Calu3 (cell line): ENCODE data around the gene GPR89A. TPM values are rescaled to one million over a fixed set of nuclear protein-coding genes. Genes with fewer than 3 reads are reported as not detected.
"Not testable (repeated sequence)": the region's sequence is repeated elsewhere in the genome, so short reads cannot be mapped to it uniquely, and the experiment has no call there.

ENCODE experiments used
- Bru-seq: library from RNA; stranded (reverse); fragments of 400-500 nt; gene quantifications from one replicate; lab custom pipeline; 2021; lab: Mats Ljungman, UMichigan
- BruChase-seq, 2 experiments: library from RNA; stranded (reverse); fragments of 400-500 nt; gene quantifications; one replicate each; lab custom pipeline; 2021; lab: Mats Ljungman, UMichigan
- BruUV-seq: library from RNA; stranded (reverse); fragments of 400-500 nt; replicated peaks from 2 replicates; lab custom pipeline; 2021; lab: Mats Ljungman, UMichigan
- CTCF ChIA-PET: fragments of 300-600 bp; sonication (Branson Sonifier 250); formaldehyde crosslinking; loops from one replicate; lab custom pipeline; 2022; ENCODE audit warnings: antibody characterized with exemption; lab: Charles Lee
- DNase-seq: peaks from one replicate; pipeline ENCODE4 v3.0.0; 2022
- H3K27ac Mint-ChIP-seq: one replicate; pipeline ENCODE4 v1.8.0; 2022; ENCODE audit warnings: mixed read lengths; ENCODE audit not compliant: unreplicated experiment
- H3K27me3 Mint-ChIP-seq: one replicate; pipeline ENCODE4 v1.8.0; 2022; ENCODE audit warnings: mixed read lengths; ENCODE audit not compliant: unreplicated experiment
- H3K36me3 Mint-ChIP-seq: one replicate; pipeline ENCODE4 v1.8.0; 2022; ENCODE audit warnings: mild to moderate bottlenecking, moderate library complexity, mixed read lengths; ENCODE audit not compliant: insufficient read depth, unreplicated experiment
- H3K4me1 Mint-ChIP-seq: one replicate; pipeline ENCODE4 v1.8.0; 2022; ENCODE audit warnings: mild to moderate bottlenecking, low read depth, mixed read lengths; ENCODE audit not compliant: unreplicated experiment
- H3K4me3 Mint-ChIP-seq: one replicate; pipeline ENCODE4 v1.8.0; 2022; ENCODE audit warnings: mild to moderate bottlenecking, low read depth, moderate library complexity, mixed read lengths; ENCODE audit not compliant: unreplicated experiment
- H3K9me3 Mint-ChIP-seq: one replicate; pipeline ENCODE4 v1.8.0; 2022; ENCODE audit warnings: low read depth, mixed read lengths; ENCODE audit not compliant: unreplicated experiment
- intact Hi-C: fragments of 100-400 bp; cut with micrococcal nuclease; formaldehyde crosslinking; loops from one replicate; pipeline ENCODE4 v1.10.0; 2022; ENCODE audit not compliant: unreplicated experiment
- long read RNA-seq: library from polyadenylated mRNA; stranded (forward); transcript quantifications from one replicate; pipeline ENCODE4 v2.0.0, GENCODE V29; 2022
- total RNA-seq: library from RNA; stranded (reverse); gene quantifications from 2 replicates; pipeline ENCODE4 v1.2.3, GENCODE V29; 2022

The GPR89A gene
- total RNA-seq: 32.4 and 37.6 TPM in 2 replicates
- Bru-seq, nascent RNA: percentile 74 among the genes with signal in this experiment
- percentile 60 among the genes with signal in this experiment for BruChase-seq, experiment 1, labeled RNA remaining after a 6-hour chase
- percentile 62 among the genes with signal in this experiment for BruChase-seq, experiment 2, labeled RNA remaining after a 2-hour chase
- long read RNA-seq, transcript GPR89A-201 (14 exons, 2,120 nt): major isoform, 38 of 48 reads
- long read RNA-seq, partial matches to known transcripts: 0 of 48 reads
- long read RNA-seq, other reads (novel, unspliced or antisense): 9 of 48 reads

DNA sequence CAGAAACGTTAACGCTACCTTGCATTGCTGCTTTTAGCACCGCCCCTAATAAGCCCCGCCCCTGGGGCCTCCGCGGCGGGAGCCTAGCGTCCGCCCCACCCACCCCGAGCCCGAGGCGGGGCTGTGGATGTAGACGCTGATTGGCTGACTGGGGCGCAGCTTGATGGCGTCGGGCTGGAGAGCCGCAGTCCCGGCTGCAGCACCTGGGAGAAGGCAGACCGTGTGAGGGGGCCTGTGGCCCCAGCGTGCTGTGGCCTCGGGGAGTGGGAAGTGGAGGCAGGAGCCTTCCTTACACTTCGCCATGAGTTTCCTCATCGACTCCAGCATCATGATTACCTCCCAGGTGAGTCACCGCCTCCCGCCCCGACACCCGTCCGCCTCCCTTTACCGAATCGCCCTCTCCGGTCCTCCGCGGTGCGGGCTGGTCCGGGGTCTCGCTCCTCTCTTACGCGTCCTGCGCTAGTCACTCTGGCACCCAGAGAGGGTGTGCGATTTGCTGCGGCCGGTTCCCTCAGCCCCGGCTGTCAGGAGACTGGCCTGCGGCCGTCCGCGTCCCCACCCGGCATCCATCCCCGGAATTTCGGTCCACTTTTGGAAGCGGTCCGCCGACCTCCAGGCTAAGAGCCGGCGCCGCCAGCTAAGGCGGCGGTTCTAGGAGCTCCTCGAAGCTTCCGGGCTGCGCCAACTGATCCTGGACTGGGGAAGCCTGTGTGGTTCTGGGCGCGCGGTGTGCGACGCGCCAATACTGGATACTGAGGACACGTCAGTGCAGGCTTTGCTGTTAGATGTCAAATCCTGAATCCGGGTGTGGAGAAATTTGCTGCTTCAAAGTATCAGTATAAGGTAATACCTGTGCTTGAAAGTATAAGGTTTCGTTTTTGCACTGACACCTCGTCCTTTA lies at the start of gene GPR89A:
Gene GPR89A, plus strand, starts transcription at position 156 of the 901 bp plus-strand sequence. Its CDS starts 146 bp downstream, at position 302.
- H3K27me3 Mint-ChIP-seq, H3K9me3 Mint-ChIP-seq, intact Hi-C loops, BruUV-seq: not testable (repeated sequence)
- CTCF ChIA-PET: interaction anchor here (0.6 kb wide), 1 partner anchor 350 kb away, joined by 5 read pairs; the partner anchor contains the start of gene LIX1L
- peak; percentile 99 for DNase-seq
- Mint-ChIP-seq H3K4me1 (peaks cover 14% of the 10 kb centered on the region), H3K27ac (peak within 1 kb of the TSS; percentile 81), H3K36me3 (peaks cover 14% of the 10 kb centered on the region), H3K4me3 (peak within 1 kb of the TSS; percentile 98)

DNA sequence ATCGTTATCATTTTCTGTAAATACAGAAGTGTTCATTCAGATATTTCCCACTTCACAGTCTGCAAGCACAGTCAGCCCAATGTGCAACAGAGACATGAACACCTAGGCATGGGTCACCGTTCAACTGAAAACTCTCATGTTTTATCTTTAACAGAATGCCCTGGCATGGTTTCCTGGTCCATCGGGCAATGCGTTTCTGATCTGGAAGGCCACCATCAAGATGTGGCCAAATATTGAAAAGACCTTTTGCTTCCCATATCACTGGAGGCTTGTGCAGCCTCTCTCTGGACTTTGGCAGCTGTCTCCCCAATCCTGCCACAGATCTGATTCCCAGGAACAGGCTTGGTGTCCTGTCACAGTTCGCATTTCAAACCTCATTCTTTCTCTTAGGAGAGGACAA lies 21.0 kb upstream of the GPR89A start:
- intact Hi-C loops, H3K9me3 Mint-ChIP-seq, H3K36me3 Mint-ChIP-seq, BruUV-seq, H3K4me3 Mint-ChIP-seq, H3K4me1 Mint-ChIP-seq, CTCF ChIA-PET, H3K27ac Mint-ChIP-seq, DNase-seq: not testable (repeated sequence)
- H3K27me3 Mint-ChIP-seq: peaks cover 19% of the 10 kb centered on the region

DNA sequence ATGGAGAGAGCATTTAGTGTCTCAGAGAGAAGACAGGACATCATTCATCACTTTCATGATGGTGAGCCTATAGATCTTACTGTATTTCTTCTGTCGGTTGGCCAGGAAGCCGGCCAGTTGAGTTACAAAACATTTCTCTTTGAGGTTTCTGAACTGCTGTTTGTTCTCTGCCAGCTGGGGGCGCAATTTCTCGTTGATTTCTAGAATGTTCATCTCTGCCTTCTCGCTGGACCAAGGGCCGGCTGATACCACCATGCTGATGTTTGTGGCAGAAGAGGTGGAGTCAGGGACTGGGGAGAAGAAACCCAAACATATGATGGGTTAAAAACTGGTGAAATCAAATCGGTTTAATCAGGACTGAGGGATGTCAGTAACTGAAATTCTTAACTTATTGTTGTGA lies 17.0 kb upstream of the GPR89A start:
- H3K27me3 Mint-ChIP-seq: peaks cover 30% of the 10 kb centered on the region
- intact Hi-C loops, H3K4me1 Mint-ChIP-seq, H3K9me3 Mint-ChIP-seq, BruUV-seq, H3K27ac Mint-ChIP-seq, CTCF ChIA-PET, H3K4me3 Mint-ChIP-seq, H3K36me3 Mint-ChIP-seq: not testable (repeated sequence)
- peak; percentile 52 for DNase-seq

DNA sequence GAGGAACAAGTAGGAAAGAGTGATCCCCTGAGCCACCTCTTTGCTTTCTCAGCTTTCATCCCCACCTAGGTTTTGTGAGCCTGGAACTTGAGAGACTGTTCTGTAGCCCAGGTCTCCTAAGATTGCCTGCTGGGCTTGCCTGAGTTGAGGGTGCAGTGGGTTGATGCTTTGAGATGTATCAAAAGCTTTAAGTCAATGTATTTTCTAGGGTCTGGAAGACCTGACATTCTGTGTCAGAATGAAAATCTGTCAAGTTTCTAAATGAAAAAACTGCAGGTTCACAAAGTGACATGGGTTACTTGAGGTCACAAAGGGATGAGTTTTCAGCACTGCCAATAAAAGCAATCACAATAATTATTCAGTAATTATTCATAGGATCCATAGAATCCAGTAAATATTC lies 15.4 kb upstream of the GPR89A start:
- CTCF ChIA-PET, H3K36me3 Mint-ChIP-seq, DNase-seq, BruUV-seq, intact Hi-C loops, H3K9me3 Mint-ChIP-seq, H3K4me3 Mint-ChIP-seq, H3K27ac Mint-ChIP-seq, H3K4me1 Mint-ChIP-seq: not testable (repeated sequence)
- H3K27me3 Mint-ChIP-seq: peaks cover 40% of the 10 kb centered on the region

DNA sequence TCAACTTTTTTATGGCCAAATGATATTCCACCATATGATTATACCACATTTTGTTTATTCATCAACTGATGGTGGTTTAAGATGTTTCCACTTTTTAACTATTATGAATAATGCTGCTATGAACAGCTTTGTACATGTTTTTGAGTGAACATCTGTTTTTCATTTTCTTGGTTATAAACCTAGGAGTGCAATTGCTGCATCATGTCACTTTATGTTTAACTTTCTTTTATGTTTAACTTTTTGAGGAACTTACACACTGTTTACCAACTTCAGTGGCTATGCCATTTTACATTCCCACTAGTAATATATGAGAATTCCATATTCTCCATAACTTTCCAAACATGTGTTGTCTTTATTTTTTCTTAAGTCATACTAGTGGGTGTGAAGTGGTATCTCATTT lies 12.4 kb upstream of the GPR89A start:
- H3K36me3 Mint-ChIP-seq, H3K4me1 Mint-ChIP-seq, H3K4me3 Mint-ChIP-seq, DNase-seq, BruUV-seq, CTCF ChIA-PET, H3K9me3 Mint-ChIP-seq, H3K27ac Mint-ChIP-seq, intact Hi-C loops: not testable (repeated sequence)
- peaks cover 24% of the 10 kb centered on the region for H3K27me3 Mint-ChIP-seq

DNA sequence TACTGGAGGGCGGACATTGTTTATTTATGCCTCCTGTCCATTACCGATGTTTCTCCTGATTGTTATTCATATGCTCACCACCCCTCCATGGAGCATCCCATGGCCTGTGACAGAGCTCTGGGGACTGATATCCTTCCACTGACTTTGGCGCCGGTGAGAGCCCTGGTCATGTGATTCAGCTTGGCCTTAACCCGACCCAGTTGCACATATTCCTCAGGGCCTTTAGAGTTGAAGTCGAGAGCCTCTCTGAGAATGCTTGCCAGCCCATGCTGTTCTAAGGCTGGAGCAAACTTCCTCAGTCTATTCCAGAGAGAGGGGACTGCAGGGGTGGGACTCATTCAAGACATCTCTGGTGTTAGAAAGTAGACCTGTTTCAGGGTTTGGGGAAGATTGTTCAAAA lies 11.6 kb upstream of the GPR89A start:
- H3K4me3 Mint-ChIP-seq, H3K4me1 Mint-ChIP-seq, H3K36me3 Mint-ChIP-seq, CTCF ChIA-PET, BruUV-seq, H3K9me3 Mint-ChIP-seq, intact Hi-C loops, H3K27ac Mint-ChIP-seq, DNase-seq: not testable (repeated sequence)
- H3K27me3 Mint-ChIP-seq: peaks cover 24% of the 10 kb centered on the region

DNA sequence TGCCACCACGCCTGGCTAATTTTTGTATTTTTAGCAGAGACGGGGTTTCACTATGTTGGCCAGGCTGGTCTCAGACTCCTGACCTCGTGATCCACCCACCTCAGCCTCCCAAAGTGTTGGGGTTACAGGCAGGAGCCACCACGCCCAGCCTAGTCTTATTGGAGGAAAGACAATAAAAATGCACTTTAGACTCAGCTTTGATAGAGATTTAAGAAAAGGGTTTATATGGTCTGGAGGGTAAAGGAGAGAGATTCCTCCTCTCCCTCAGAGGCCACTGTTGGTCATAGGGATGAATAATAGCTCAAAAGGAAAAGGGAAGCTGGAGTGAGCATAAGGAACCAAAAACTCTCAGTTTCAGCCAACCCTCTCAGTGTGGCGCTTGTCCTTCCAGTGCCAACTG lies 8.4 kb upstream of the GPR89A start:
- DNase-seq, H3K4me1 Mint-ChIP-seq, CTCF ChIA-PET, H3K27ac Mint-ChIP-seq, H3K36me3 Mint-ChIP-seq, BruUV-seq, H3K9me3 Mint-ChIP-seq, intact Hi-C loops, H3K4me3 Mint-ChIP-seq: not testable (repeated sequence)
- peaks cover 13% of the 10 kb centered on the region for H3K27me3 Mint-ChIP-seq
